Hepatocyte (in vitro differentiated cells): ENCODE data around the gene DNAJB1.

Experiments
- EZH2 ChIP-seq: fragments of 200-600 bp; sonication (generic); IDR thresholded peaks from 2 replicates; pipeline ENCODE4 v1.6.1; 2016; ENCODE audit warnings: antibody characterized with exemption, mild to moderate bottlenecking, borderline replicate concordance
- EZH2phosphoT487 ChIP-seq: fragments of 200-600 bp; sonication (generic); IDR thresholded peaks from one replicate; pipeline ENCODE4 v1.6.1; 2018; ENCODE audit warnings: antibody characterized with exemption, mild to moderate bottlenecking, low read depth, moderate library complexity; ENCODE audit not compliant: unreplicated experiment, severe bottlenecking
- TF ChIP-seq, protein P1 (sequence below): fragments of 200-600 bp; sonication (generic); IDR thresholded peaks from 2 replicates; pipeline ENCODE4 v1.5.1; 2016; ENCODE audit warnings: antibody characterized with exemption, mild to moderate bottlenecking; ENCODE audit not compliant: poor library complexity

- TF ChIP-seq EZH2 (no peak), EZH2phosphoT487 (no peak)
- TF ChIP-seq, protein P1, sequence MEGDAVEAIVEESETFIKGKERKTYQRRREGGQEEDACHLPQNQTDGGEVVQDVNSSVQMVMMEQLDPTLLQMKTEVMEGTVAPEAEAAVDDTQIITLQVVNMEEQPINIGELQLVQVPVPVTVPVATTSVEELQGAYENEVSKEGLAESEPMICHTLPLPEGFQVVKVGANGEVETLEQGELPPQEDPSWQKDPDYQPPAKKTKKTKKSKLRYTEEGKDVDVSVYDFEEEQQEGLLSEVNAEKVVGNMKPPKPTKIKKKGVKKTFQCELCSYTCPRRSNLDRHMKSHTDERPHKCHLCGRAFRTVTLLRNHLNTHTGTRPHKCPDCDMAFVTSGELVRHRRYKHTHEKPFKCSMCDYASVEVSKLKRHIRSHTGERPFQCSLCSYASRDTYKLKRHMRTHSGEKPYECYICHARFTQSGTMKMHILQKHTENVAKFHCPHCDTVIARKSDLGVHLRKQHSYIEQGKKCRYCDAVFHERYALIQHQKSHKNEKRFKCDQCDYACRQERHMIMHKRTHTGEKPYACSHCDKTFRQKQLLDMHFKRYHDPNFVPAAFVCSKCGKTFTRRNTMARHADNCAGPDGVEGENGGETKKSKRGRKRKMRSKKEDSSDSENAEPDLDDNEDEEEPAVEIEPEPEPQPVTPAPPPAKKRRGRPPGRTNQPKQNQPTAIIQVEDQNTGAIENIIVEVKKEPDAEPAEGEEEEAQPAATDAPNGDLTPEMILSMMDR: no peak
These were observed 43.4 kb downstream of the DNAJB1 start for GRCh38 chr19:14474827-14475226.
